Fibroblast of the aortic adventitia (primary cell): ENCODE results near the gene ARHGEF4. TPM values are rescaled to one million over a fixed set of nuclear protein-coding genes. Genes with fewer than 3 reads are reported as not detected.

Experiments
- DNase-seq: peaks from one replicate; pipeline ENCODE4 v3.0.0-alpha.2; 2010; ENCODE audit warnings: low read depth
- H3K4me3 ChIP-seq: 2 replicates; pipeline ENCODE4 v1.5.1; 2011; ENCODE audit warnings: low read depth, mild to moderate bottlenecking, control low read depth, low read length, moderate library complexity
- total RNA-seq: library from RNA; depleted of rRNA; stranded (reverse); fragments of >200 nt; gene quantifications from 2 replicates; pipeline ENCODE4 v1.2.3, GENCODE V29; 2012; ENCODE audit warnings: low replicate concordance
- TF ChIP-seq, protein P1 (sequence below): IDR thresholded peaks from 2 replicates; pipeline ENCODE4 v1.5.1; 2011; ENCODE audit warnings: mild to moderate bottlenecking, low read length, control low read depth, inconsistent platforms; ENCODE audit not compliant: insufficient read depth

The ARHGEF4 gene
- total RNA-seq, 1 donor = 5.2 TPM

DNA sequence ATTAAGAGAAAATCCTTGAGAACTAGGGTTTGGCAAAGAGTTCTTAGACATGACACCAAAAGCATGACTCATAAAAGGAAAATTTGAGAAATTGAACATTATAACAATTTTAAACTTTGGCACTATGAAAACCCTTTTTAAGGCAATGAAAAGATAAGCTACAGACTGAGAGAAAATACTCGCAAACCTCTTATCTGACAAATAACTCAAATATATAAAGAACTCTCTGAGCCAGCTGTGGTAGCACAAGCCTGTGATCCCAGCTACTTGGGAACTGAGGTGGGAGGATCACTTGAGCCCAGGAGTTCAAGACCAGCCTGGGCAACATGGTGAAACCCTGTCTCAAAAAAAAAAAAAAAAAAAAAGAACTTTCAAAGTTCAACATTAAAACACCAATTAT is 186.0 kb downstream of the ARHGEF4 start:
- DNase-seq = peak; percentile 65
- TF ChIP-seq, protein P1, sequence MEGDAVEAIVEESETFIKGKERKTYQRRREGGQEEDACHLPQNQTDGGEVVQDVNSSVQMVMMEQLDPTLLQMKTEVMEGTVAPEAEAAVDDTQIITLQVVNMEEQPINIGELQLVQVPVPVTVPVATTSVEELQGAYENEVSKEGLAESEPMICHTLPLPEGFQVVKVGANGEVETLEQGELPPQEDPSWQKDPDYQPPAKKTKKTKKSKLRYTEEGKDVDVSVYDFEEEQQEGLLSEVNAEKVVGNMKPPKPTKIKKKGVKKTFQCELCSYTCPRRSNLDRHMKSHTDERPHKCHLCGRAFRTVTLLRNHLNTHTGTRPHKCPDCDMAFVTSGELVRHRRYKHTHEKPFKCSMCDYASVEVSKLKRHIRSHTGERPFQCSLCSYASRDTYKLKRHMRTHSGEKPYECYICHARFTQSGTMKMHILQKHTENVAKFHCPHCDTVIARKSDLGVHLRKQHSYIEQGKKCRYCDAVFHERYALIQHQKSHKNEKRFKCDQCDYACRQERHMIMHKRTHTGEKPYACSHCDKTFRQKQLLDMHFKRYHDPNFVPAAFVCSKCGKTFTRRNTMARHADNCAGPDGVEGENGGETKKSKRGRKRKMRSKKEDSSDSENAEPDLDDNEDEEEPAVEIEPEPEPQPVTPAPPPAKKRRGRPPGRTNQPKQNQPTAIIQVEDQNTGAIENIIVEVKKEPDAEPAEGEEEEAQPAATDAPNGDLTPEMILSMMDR = no peak

DNA sequence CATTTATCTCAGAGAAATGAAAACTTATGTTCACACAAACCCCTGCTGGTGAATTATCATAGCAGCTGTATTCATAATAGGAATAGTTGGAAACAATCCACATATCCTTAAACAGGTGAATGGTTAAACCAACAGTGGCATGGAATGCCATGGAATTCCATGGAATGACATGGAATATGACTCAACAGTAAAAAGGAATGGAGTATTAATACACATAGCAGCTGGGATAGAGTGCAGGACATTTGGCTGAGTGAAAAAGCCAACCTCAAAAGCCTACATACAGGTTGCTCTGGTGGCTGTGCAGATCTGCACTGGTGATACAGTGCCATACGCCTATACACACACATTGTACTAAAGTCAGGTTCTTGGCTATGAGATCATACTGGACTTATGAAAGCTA is 187.0 kb downstream of the ARHGEF4 start:
- no peak overlapping the region for H3K4me3 ChIP-seq
- no peak for DNase-seq
- TF ChIP-seq, protein P1 = no peak

More for the DNA sequence above, 186.0 kb downstream of the ARHGEF4 start:
- no peak overlapping the region for H3K4me3 ChIP-seq

DNA sequence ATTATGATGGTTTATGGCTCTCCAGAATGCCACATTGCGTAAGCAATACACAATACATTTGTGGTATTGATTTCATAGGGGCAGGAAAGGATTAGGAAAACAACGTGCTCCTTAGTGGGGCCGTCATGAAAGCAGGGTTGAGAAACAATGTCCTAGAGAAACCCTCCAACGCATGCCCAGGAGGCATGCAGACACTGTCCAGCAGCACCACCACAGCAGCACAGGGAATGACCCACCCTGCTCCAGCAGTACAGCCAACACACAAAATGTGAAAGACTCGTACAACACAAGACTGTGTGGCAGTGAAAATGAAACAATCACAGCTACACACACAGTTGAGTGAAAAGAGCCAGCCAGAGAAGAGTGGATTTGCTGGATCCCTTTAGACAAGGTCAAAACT is 190.2 kb downstream of the ARHGEF4 start:
- no peak overlapping the region for H3K4me3 ChIP-seq
- TF ChIP-seq, protein P1 = no peak
- DNase-seq = no peak

DNA sequence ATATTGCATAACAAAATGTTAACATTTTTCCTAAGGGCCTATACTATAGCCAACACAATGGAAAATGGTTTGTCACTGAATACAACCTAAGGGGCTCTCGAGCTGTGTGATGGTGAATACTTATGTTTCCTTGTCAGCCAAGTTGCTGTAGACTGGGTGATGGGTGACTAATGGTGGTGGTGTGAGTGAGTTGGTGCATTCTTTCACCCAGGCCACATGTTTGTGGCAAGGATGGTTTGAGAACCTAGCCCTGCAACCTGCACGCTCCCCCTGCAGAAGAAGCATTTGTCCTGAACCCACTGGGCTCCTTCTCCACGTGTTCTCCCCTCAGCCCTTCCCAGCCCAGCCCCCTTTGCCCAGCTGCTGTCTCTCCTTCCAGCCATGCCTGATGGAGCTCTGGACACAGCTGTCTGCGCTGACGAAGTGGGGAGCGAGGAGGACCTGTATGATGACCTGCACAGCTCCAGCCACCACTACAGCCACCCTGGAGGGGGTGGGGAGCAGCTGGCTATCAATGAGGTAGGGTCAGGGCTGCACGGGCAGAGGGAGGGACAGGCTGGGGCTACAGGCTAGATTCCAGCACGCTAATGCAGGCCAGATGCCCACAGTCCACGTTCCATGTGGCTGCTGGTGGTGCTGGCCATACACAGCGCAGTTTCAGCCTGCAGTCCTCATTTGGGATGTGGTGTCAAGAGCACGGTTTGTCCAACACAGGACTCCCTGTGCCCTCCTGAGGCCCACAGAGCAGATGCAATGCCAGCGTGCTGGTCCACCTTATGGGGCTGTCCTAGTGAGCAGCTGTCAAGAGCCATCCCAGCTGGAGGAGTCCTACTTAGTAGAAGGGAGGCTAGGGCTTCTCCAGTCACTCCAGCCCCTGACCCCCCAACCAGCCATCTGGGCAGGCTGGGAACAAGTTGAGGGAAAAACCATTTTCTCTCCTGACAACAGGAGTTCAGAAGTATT is 191.1 kb downstream of the ARHGEF4 start:
- DNase-seq = no peak
- TF ChIP-seq, protein P1 = no peak
- no peak overlapping the region for H3K4me3 ChIP-seq

DNA sequence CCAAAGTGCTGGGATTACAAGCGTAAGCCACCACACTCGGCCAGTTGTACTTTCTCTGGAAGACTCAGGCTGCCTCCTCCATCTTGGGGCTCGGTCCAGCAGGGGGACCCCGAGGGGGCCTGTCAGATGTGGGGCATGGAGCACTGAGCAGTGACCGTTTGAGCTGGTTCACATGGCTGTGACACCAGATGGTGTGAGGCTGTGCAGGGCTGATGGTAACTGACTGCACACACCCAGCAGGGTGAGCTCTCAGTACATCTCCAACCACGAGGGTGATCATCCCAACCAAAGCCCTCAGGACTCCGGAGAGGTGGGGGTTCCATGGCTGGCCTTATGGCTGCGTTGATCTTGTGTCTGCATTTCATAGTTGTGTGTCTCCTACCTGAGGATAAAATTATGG is 193.1 kb downstream of the ARHGEF4 start:
- DNase-seq = no peak
- TF ChIP-seq, protein P1 = no peak
- H3K4me3 ChIP-seq = no peak overlapping the region

DNA sequence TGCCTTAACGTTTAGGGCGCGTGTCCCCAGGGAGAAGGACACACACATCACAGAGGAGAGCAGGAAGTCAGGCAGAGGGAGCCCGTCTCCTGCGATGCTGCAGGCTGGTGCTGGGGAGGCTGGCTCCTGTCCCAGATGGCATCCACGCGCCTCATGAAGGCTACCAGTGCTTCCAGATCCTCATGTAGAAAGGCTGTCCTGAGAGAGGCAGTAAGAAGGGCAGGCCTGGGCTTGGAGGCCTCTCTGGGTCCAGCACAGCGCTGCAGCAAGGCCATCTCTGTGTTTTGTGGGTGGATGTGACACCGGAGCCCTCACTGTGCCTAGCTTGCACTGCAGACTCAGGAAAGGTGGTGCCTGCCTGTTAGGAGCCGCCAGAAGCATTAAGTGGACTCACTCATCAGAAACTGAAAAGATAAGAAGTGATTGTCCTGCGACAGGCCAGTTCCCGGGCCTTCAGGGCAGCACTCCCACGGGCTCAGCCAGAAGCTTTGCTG is 193.8 kb downstream of the ARHGEF4 start:
- DNase-seq = no peak
- H3K4me3 ChIP-seq = no peak overlapping the region
- TF ChIP-seq, protein P1 = no peak
